Large intestine (tissue), 3 donors: Measurements from ENCODE around the gene SAMD3. TPM values are rescaled to one million over a fixed set of nuclear protein-coding genes. Genes with fewer than 3 reads are reported as not detected.
"Not testable (repeated sequence)": the region's sequence is repeated elsewhere in the genome, so short reads cannot be mapped to it uniquely, and the experiment has no call there.

Source experiments
- DNase-seq, 2 donors: peaks; one replicate each; pipeline versions ENCODE4 v3.0.0 to v3.0.0-alpha.2; 2013
- H3K27ac ChIP-seq: one replicate; pipeline ENCODE4 v1.5.1; 2013; ENCODE audit warnings: low read length
- H3K27me3 ChIP-seq: 2 replicates; pipeline ENCODE4 v1.6.1; 2013; ENCODE audit warnings: low read length; ENCODE audit not compliant: control insufficient read depth, insufficient read depth
- H3K36me3 ChIP-seq: 2 replicates; pipeline ENCODE4 v1.6.1; 2013; ENCODE audit warnings: low read length; ENCODE audit not compliant: control insufficient read depth, insufficient read depth
- H3K4me1 ChIP-seq: one replicate; pipeline ENCODE4 v1.6.1; 2013; ENCODE audit warnings: low read length; ENCODE audit not compliant: control insufficient read depth, insufficient read depth
- H3K4me3 ChIP-seq: one replicate; pipeline ENCODE4 v1.5.1; 2013; ENCODE audit warnings: low read length
- H3K9me3 ChIP-seq: one replicate; pipeline ENCODE4 v1.6.1; 2013; ENCODE audit warnings: mild to moderate bottlenecking, low read depth, low read length, moderate library complexity; ENCODE audit not compliant: control insufficient read depth
- WGBS: methylation state at CpG from one replicate; pipeline ENCODE4 v1.1.5; 2013; ENCODE audit warnings: low lambda C conversion rate; ENCODE audit not compliant: insufficient coverage; 5-methylcytosine and 5-hydroxymethylcytosine counted together
- polyA plus RNA-seq: library from polyadenylated mRNA; unstranded; fragments of 120-200 nt; gene quantifications from one replicate; pipeline ENCODE4 v1.2.1, GENCODE V29; 2013

Gene SAMD3
- polyA plus RNA-seq, 1 donor, result 3.6 TPM

- not testable (repeated sequence) for DNase-seq, H3K27ac ChIP-seq, H3K4me3 ChIP-seq, H3K27me3 ChIP-seq, H3K9me3 ChIP-seq, H3K36me3 ChIP-seq, H3K4me1 ChIP-seq
- WGBS, result 90% methylated on average over 2 of the region's 9 CpGs
Measured at GRCh38 chr6:130197816-130198482, 24.8 kb downstream of the SAMD3 start.

- not testable (repeated sequence) for H3K36me3 ChIP-seq, H3K27me3 ChIP-seq, H3K9me3 ChIP-seq, DNase-seq, H3K4me3 ChIP-seq, H3K27ac ChIP-seq, H3K4me1 ChIP-seq
- no CpG with 5 or more reads among the region's 4 CpGs for WGBS
Measured at GRCh38 chr6:130194434-130194833, 28.3 kb downstream of the SAMD3 start.

- no peaks in the 10 kb centered on the region for H3K4me1 ChIP-seq
- no peak for DNase-seq
- H3K27me3 ChIP-seq, result no peaks in the 10 kb centered on the region
- H3K4me3 ChIP-seq, result no peak overlapping the region
- H3K9me3 ChIP-seq, result no peaks in the 10 kb centered on the region
- WGBS, result 97% methylated on average over 3 of the region's 8 CpGs
- no peaks in the 10 kb centered on the region for H3K36me3 ChIP-seq
- no peak overlapping the region for H3K27ac ChIP-seq
Measured at GRCh38 chr6:130190701-130191690, 31.8 kb downstream of the SAMD3 start.

GRCh38 chr6:130189531-130190397, 33.0 kb downstream of the SAMD3 start:
- no peaks in the 10 kb centered on the region for H3K36me3 ChIP-seq
- WGBS, result 100% methylated on average over 2 of the region's 8 CpGs
- no peaks in the 10 kb centered on the region for H3K27me3 ChIP-seq
- H3K4me1 ChIP-seq, result no peaks in the 10 kb centered on the region
- no peaks in the 10 kb centered on the region for H3K9me3 ChIP-seq
- no peak overlapping the region for H3K4me3 ChIP-seq
- no peak for DNase-seq
- no peak overlapping the region for H3K27ac ChIP-seq

- no peaks in the 10 kb centered on the region for H3K36me3 ChIP-seq
- no peaks in the 10 kb centered on the region for H3K4me1 ChIP-seq
- no peak overlapping the region for H3K4me3 ChIP-seq
- H3K27ac ChIP-seq, result no peak overlapping the region
- H3K27me3 ChIP-seq, result no peaks in the 10 kb centered on the region
- WGBS, result 40% methylated on average over 1 of the region's 6 CpGs
- H3K9me3 ChIP-seq, result no peaks in the 10 kb centered on the region
- no peak for DNase-seq
Measured at GRCh38 chr6:130188207-130188899, 34.4 kb downstream of the SAMD3 start.

- Histone ChIP-seq H3K27me3 (no peaks in the 10 kb centered on the region), H3K4me3 (no peak overlapping the region), H3K27ac (no peak overlapping the region), H3K9me3 (no peaks in the 10 kb centered on the region), H3K36me3 (no peaks in the 10 kb centered on the region), H3K4me1 (no peaks in the 10 kb centered on the region)
- 83% methylated on average over 1 of the region's 3 CpGs for WGBS
- DNase-seq, result no peak
Measured at GRCh38 chr6:130187335-130188206, 35.2 kb downstream of the SAMD3 start.

GRCh38 chr6:130185658-130186057, 37.1 kb downstream of the SAMD3 start:
- Histone ChIP-seq H3K27me3 (no peaks in the 10 kb centered on the region), H3K36me3 (no peaks in the 10 kb centered on the region), H3K4me1 (no peaks in the 10 kb centered on the region), H3K27ac (no peak overlapping the region), H3K4me3 (no peak overlapping the region), H3K9me3 (no peaks in the 10 kb centered on the region)
- WGBS, result no CpG with 5 or more reads among the region's 3 CpGs
- DNase-seq, result no peak

GRCh38 chr6:130183271-130184222, 39.2 kb downstream of the SAMD3 start:
- WGBS, result 100% methylated on average over 1 of the region's 9 CpGs
- no peak for DNase-seq
- Histone ChIP-seq H3K36me3 (no peaks in the 10 kb centered on the region), H3K27ac (no peak overlapping the region), H3K9me3 (no peaks in the 10 kb centered on the region), H3K4me3 (no peak overlapping the region), H3K27me3 (no peaks in the 10 kb centered on the region), H3K4me1 (no peaks in the 10 kb centered on the region)
